Colon (tissue), 2 donors: ENCODE measurements around the gene RAB7B.
"Not testable (repeated sequence)": the region's sequence is repeated elsewhere in the genome, so short reads cannot be mapped to it uniquely, and the experiment has no call there.

Source experiments
- FAIRE-seq: peaks from 2 replicates; lab custom pipeline; 2012; peaks lifted over from hg19 to GRCh38; lab: Jason Lieb, UNC
- donor health status: control.
- donor health status: control.

Gene RAB7B

DNA sequence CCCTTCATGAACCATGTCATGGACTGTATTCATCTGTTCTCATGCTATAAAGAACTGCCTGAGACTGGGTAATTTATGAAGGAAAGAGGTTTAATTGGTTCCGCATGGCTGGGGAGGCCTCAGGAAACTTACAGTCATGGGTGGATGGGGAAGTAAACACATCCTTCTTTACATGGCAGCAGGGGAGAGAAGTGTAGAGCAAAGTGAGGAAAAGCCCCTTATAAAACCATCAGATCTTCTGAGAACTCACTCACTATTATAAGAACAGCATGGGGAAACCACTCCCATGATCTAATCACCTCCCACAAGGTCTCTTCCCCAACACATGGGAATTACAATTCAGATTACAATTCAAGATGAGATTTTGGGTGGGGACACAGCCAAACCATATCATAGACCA, 6.6 kb downstream of the RAB7B start:
- FAIRE-seq: not testable (repeated sequence)

DNA sequence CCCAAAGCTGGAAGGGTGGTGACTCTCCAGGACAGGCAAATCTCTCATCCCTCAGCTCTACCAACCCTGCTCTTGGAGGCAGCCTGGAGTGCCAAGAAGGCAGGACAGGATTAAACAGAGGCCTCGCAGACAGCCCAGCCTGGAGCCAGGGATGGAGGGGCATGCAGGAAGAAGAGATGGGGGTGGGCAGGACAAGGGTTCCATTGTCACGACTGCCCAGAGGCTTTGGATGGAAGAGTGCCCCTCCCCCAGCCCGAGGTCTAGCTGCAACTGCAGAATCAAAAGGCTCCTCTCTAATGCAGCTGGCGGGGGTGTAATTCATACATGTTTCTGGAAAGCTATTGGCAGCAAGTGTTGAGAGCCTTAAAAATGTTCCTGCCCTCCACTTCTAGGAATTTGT, 8.8 kb downstream of the RAB7B start:
- no peak for FAIRE-seq

DNA sequence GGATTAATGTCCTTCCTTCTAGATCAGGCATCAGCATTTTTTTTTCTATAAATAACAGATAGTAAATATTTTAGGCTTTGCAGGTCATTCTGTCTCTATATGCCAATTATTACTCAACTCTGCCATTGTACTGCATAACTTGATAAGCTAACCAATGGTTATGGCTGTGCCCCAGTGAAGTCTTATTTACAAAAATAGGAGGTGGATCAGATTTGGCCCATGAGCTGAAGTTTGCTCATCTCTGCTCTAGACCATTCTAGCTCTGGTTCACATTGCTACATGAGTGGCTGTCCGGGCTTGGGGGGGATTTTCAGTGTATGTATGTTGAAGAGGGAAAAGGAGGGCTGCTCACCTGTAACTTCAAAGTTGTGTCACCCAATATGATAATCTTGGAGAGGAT, 10.1 kb downstream of the RAB7B start:
- FAIRE-seq: no peak

DNA sequence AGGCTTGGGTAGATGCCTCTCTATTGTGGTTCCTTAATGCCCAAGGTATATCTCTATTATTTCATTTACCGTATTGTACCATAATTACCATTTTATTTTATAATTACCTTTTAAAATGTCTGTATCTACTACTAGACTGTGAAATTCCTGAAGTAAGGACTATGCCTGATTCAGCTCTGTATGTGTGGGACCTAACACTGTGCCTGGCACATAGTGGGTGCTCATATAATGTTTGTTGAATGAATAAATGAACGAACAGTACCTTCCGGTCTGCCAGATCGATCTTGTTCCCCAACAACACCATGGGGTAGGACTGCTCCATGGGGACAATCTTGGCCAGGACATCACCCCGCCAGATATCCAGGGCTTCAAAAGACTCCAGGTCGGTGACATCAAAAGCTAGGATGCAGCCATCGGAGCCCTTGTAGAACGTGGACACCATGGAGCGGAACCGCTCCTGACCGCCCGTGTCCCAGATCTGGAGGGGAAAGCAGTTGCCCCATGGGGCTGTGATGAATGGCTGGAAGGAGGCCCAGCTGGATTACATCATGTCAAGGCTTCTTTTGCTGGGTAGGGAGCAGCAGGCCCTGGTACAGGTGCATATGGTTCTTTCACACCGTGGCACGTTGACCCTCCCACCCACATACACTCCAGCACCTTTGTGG, 10.8 kb downstream of the RAB7B start:
- no peak for FAIRE-seq

DNA sequence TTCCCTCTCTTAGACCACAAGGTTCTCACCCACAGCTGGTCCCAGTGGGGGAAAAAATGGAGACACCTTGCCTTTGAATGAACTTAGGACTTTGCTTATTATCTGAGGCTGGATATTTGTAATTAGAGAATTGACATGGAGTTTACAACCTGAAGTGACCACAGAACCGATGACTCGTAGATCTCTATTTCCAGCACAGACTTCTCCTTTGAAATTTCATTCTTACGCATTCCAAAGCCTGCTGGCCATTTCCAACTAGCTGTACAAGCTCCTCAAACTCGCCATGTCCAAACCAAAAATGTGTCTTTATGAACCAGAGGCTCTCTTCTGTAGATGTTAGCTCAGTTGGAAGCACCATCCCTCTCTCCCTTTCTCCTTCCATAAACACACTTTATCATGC, 12.0 kb downstream of the RAB7B start:
- no peak for FAIRE-seq

DNA sequence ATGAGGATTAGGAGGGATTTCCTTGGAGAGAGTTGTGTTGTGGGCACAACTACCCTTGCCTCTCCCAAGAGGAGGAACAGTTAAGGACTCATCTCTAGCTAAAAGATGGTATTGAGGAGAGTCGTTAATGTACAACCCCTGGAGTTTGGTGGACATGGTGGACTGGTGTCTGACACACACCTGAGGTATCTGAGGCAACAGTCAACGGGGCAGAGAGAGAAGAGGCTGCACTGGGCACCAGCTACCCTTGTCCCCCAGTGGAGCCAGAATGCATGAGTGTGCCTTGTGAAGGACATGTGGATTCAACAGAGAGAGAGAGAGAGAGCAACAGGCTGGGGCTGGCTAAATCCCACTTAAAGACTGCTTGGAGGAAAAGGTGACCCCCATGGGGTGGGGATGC, 13.0 kb downstream of the RAB7B start:
- no peak for FAIRE-seq

DNA sequence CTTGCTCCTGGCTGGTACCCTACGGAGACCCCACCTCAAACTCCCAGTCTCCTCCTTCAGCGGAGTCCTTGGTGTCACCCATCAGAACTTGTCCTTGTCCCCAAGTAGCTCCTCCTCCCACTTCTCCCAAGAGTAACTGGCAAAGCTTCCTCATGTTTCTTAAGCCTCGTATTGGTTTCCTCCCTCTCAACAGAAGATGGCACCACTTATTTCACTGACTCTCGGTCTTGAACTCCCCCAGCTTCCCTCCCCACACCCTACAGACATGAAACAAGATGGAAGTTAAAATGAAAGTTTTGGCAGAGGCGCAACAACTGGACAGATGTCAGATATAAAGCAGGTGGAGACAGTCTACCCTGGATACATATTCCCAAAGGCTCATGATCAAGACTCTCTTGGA, 13.4 kb downstream of the RAB7B start:
- FAIRE-seq: no peak

DNA sequence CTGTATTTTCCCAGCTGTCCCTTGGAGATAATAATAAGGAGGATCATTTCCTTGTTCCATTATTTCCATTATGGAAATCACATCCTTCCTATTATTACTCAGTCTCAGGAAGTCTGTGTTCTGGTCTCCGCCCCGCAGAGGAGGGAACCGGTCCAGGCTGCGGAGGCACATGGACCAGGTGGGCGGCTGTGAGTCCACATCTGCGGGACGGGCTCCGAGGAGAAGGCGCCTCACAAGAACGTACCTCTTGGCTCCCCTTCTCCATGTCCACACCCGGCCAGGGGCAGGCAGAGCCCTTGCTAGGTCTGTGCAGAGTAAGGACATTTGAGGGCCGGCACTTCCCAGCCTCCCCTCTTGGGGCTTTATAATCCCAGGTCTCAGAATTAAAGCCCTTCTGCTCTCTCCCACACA, 14.6 kb downstream of the RAB7B start:
- no peak for FAIRE-seq

DNA sequence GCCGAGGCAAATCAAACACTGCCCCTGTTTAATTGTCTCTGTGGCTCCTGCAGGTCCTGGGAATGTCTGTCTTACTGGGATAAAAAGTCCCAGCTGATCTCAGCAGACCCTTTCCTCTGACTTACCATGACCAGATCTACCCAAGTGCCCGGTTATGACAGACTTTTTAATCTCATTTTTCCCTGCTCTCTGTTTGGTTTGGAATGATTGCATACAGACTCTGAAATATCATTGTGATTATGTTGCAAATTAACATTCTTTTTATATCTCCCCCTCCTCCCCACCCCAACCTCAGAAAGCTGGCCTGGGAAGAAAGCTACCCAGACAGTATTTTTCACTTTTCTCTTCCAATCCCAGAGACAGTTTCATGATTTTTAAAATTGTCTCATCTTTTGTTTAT, 16.3 kb downstream of the RAB7B start:
- FAIRE-seq: no peak

DNA sequence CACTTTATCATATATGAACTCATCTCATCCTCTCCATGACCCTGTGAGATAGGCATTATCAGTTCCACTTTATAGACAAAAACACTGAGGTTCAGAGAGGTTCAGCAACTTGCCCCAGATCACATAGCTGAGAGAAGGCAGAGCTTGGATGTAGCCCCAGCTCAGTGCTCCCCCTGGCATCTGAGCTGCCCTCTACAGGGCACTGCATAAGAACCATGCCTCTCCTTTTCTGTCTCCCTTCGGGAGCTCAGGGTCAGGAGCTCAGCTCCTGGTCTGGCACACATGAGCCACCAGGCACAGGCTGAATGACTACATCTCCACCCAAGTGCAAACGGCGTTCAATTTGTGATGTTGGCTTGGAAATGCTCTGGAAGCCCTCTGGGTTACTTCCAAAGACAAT, 16.9 kb downstream of the RAB7B start:
- no peak for FAIRE-seq

DNA sequence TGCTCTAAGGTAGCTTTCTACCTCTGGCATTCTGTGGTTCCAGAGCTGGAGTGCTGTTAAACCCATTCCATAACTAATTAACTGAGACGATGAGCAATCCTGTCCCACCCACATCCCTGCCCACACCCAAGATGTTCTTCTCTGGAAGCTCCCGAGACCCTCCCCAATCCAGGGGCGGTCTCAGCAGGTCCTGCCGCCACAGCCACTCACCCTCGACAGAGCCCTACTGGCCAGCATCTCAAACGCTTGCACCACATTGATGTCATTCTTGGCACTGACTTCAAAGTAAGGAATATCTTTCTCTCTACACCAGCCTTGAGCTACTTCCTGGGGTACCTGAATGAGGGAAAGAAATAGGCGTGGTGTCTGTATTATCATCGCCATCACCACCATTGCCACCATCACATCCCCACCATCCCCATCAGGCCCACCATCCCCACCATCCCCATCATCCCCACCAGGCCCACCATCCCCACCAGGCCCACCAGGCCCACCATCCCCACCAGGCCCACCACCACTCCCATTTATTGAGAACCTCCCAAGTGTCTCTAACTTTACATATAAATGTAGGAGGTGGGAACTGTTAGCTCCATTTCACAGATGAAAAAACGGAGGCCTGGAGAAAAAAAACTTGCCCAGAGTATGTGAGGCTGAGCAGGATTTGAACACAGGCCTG, 17.7 kb downstream of the RAB7B start:
- FAIRE-seq: no peak

DNA sequence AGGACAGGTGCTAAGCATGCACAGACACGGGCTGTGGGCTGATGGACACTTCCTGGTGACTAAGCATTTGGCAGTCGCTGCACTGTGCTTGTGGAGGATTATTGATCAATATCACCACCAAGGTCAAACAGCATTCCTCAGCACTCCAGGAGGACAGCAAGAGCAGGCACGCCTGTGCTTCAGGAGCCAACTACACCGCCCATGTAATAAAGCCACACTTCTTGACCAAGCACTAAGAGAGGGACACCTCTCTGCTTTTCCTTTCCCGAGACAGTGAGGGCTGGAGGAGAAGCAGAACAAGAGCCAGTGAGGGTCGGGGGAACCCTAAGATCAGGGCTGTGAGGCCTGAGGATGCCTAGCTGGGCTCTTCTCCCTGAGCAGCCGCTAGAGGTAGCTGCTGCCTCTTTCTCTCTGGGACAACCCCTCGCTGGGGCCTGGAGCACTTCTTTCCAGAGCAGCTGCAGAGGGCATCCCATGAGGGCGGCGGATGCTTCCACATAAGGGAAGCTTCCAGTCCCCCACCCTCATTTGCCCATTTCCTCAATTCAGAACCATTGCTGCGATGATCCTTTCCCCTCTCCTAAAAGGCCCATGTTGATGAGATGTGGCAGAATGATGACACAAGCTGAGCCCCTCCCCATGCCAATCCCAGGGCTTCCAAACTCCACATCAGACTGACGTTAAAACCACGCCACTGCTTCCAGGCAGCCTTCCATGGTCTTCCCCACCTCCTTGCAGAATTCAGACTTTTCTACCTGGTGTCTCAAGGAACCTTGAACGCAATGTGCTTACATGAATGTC, 19.1 kb downstream of the RAB7B start:
- no peak for FAIRE-seq

DNA sequence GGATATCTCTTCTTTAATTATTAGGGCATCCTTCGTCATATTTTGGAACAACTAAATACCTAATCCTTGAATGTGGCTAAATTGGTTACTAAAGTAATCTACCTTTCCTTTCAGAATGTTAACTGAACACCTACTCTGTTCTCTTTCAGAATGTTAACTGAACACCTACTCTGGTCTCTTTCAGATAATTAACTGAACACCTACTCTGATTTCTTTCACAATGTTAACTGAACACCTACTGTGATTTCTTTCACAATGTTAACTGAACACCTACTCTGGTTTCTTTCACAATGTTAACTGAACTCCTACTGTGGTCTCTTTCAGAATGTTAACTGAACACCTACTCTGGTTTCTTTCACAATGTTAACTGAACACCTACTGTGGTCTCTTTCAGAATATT, 21.9 kb downstream of the RAB7B start:
- FAIRE-seq: no peak

DNA sequence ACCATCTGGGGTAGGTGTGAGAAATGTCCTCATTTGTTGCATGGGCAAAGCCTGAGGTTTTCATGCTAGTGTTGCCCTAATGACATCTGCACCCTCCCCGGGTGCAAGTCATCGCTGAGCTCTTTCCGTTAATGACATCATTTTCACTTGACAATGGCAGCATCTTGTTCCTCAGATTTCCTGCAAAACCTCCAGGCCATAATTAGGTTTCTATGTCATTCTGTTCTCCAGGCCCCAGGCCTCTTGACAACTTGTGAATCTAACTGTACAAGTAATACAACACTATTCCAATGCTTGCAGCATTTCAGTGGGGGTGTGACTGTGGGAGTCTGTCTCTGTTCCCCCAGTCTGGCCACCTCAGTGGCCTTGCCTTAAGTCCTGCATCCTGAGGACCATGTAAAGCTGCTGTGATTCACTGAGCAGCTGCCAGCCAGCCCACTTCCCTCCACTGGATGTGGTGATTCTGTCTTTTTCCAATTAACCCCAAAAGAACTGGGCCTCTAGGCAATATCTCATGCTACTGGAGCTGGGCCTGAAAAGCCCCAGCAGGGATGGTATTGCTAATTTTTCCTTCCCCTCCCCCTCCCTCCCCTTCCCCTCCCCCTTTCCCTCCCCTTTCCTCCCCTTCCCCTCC, 22.8 kb downstream of the RAB7B start:
- no peak for FAIRE-seq

DNA sequence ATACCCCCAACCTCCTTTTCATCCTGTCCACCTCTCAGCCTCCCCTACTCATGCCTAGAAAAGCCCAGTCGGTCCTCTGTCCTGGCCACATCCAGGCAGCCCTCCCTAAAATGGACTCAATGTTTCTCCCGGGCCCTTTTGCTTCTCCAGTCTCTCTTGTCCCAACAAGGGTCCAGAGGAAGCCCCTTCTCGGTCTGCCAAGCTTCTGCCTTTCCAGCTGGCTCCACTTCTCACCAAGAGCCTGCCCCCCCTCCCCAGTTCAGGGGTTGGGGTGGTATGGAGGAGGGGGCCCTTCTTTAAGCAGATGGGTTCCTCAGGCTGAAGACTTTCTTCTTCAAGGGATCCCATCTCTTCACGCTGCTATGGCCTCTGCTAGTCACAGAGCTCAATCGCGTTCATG, 23.9 kb downstream of the RAB7B start:
- no peak for FAIRE-seq

DNA sequence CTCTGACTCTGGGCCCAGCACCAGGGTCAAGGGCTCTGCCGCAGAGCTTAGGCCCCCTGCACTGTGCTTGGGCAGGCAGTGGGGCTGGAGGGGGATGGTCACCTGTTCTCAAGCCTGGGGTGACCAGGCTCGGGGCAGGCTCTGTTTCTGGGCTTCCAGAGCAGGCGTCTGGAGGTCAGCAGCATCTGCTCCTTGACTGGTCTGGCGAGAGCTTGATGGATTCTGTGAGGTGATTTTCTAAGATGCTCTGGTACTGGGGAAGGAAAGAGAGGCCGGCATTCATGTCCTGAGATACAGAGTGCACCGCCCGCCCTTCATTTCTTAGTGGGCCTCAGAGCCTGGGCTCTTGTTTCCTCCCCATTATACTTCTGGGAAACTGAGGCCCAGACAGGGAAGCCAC, 24.5 kb downstream of the RAB7B start:
- FAIRE-seq: no peak

DNA sequence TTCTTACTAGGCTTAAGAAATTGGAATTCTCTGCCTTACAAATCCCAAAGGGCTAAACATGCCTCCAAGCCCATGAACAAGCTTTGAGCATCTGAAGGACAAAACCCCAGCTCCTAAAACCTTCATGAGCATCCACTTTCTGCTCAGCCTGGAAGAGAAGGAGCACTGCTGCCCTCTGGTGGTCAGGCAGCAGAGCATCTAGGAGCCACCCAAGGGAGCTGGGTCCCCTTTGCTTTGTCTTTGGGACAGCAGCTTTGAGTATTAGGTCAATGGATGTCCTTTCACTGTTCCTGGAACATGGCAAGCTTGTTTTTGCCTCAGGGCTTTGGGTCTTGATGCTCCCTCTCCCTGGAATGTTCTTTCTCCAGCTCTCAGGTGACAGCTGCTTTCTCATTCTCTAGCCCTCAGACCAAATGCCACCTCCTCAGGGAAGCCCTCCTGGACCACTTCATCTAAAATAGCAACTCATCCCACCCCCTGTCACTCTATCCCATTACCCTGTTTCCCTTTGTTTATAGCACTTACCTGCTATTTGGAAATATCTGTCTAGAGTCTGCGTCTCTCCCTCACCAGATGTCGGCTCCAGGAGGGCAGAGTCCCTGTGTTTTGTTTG, 25.7 kb downstream of the RAB7B start:
- FAIRE-seq: no peak

DNA sequence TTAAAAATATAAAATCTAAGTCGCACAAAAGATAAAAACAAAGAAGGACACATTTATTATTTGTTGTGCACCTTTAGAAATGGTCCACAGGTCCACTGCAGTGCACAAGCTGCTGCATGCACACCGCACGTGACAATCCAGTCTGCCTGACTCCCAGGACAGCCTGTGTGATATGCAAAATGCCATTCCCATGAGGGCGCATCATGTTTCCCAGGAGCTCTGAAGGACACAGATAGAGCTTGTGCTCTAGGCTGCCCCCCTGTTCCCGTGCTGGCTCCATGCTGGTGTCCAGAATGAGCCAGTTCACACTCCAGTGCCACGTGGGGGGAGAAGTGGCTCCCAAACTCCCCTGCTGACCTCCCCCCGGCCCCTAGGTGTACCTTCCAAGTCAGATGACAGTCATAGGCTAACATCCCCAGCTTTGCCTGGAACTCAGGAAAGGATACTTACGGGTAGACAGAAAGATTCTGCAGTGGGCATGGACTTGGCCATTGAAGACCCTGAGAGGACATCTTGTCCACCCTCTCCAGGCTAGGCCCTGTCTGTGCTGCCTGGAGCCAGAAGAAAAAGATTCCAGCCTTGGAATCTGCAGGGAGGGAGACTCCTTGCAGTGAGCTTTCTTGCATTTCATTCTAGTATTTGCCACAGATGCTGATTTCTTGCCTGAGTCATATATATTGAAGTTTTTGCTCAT, 26.3 kb downstream of the RAB7B start:
- FAIRE-seq: no peak

DNA sequence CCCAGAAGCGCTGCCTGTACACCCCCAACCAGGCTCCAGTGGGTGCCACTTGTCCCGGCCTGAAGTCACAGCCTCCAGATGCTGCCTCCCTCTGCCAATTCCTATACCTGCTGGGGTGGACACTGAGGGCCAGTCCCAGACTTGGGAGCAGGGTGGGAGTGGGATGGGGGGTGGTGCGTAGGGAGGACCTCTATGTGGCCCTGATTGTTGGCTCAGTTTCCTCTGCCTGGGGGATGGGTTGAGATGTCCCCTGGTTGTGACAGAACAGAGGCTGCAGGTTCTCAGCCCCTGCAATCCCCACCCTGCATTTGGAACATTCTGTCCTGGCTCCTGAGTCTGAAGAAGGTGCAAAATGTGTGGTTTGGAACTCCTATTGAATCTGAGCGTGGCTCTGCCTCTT, 27.2 kb downstream of the RAB7B start:
- no peak for FAIRE-seq

DNA sequence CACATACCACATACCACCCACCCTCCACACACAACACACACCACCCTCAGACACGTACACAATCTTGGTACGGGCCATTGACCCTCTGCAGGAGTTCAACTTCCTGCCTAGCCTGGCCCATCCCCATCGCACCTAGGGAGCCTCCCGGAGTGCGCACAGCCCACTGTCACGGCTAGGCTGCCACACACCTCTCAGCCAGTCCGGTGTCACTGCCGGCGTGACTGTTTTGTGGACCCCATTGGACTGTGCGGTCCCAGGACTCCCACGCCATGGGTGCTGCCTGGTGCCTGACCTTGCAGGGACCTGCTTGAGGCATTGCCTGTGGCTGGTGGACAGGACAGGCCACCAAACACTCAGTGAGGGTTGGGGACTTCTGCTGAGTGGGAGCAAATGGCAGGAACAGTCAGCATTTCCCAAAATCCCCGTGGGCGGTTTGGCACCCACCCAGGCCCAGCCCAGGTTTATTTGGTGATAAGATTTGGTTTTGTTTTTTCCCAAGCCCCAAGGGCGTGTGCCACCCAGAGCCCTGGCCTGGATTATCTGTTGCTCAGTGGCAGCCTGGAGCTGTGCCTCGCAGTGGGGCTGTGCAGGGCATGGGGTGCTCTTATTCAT, 27.7 kb downstream of the RAB7B start:
- FAIRE-seq: no peak

DNA sequence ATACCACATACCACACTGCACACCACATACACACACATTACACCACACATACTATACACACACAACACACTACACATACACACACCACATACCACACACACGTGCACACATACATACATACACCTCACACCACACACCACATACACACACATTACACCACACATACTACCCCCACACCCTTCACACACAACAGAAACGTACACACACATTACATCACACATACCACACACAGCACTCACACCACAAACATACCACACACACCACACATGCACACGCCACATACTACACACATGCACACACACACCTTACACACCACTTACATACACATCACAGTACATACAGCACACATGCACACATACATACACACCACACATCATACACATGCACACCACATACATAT, 28.5 kb downstream of the RAB7B start:
- no peak for FAIRE-seq
